Astrocyte of the hippocampus (primary cell): ENCODE results near the gene SFRP4.
"Not testable (repeated sequence)": the region's sequence is repeated elsewhere in the genome, so short reads cannot be mapped to it uniquely, and the experiment has no call there.

ENCODE experiments used
- DNase-seq: peaks from one replicate; pipeline ENCODE4 v3.0.0; 2011; ENCODE audit warnings: low read depth, low spot score

The SFRP4 gene

GRCh38 chr7:37916673-37917660 is at the start of gene SFRP4:
TSS of gene SFRP4 (minus strand) at chr7:37916817. CDS start at chr7:37916537, 280 bp downstream.
- DNase-seq: peak; percentile 89

GRCh38 chr7:37964196-37964595 is 47.6 kb upstream of the SFRP4 start:
- no peak for DNase-seq

GRCh38 chr7:37961251-37961650 is 44.6 kb upstream of the SFRP4 start:
- no peak for DNase-seq

- DNase-seq: no peak
Measured at GRCh38 chr7:37960483-37960882, 43.9 kb upstream of the SFRP4 start.

GRCh38 chr7:37957221-37957970 is 40.8 kb upstream of the SFRP4 start:
- no peak for DNase-seq

- DNase-seq: no peak
Measured at GRCh38 chr7:37956791-37957190, 40.2 kb upstream of the SFRP4 start.

- DNase-seq: not testable (repeated sequence)
Measured at GRCh38 chr7:37954217-37954616, 37.6 kb upstream of the SFRP4 start.

DNA sequence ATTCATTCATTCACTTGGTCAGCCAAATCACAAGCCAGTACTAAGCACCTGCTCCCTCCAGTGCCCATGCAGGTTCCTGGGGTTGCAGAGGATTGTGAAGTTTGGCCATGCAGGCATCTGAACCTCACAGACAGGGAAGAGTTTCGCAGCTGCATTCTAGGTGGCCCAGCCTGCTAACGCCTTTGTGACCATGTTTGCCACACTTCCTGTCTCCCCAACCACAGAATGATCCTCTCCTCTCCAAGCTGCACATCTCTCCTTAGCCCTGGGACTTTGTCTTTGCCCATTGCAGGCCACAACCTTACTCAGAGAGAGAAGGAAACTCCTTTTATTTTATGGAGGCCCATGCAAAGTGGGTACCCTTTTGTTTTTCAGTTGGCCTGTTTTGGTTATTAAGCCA is 35.6 kb upstream of the SFRP4 start:
- no peak for DNase-seq

DNA sequence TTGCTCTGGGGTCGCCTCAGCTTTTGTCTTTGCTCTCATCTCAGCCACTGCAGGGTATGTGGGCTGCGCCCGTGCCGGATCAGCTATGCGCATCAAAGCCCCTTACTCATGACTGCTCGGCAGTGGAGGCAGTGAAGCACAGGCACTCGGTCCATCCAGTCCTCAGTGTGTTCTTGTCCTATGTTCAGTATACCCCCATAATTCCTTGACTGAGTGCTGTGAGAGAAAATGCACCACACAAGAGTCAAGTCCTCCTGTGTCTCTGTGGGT is 31.3 kb upstream of the SFRP4 start:
- DNase-seq: no peak

DNA sequence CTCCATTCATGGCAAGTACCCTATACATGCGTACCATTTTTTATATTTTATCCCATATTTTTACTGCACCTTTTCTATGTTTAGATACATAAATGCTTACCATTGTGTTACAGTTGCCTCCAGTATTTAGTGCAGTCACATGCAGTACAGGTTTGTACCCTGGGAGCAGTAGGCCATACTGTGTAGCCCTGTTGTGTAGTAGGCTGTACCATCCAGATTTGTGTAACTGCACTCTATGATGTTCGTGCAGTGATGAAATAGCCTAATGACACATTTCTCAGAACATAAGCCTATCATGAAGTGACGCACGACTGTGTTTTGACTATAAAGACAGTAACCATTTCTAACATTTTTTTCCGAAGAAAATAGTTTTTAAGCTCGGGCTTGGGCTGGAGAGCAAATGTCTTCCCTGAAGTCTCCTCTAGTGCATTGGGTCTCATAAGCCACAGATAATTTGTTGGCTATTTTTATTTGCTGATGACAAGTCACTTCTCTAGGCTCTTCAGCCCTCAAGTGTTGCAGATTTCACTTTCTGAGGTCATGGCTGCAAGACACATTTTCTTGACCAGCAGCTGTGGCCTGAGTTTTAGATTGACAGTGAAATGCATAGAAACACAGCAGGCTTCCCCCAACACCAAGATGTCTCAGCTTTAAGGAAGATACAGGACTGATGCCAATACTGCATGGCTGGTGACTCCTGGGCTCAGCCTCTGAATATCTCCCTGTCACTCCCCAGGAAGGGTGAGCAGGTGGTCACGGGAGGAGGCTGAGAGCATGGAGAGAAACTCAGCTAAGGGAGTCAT is 30.7 kb upstream of the SFRP4 start:
- DNase-seq: no peak

DNA sequence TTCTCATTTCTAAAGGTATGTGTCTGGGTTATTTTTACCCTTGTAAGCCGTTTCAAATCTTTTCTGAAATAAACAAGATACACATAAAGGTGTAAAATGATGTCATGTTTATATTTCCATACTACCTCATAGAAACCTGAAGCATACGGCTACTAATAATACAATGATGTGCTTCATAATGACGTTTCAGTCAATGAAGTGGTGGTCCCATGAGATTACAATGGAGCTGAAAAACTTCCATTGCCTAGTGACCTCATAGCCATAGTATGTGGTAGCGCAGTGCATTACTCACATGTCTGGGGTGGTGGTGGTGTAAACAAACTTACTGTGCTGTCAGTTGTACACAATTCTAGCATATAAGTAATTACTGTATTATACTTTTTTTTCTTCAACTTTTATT is 28.7 kb upstream of the SFRP4 start:
- peak; percentile 80 for DNase-seq

DNA sequence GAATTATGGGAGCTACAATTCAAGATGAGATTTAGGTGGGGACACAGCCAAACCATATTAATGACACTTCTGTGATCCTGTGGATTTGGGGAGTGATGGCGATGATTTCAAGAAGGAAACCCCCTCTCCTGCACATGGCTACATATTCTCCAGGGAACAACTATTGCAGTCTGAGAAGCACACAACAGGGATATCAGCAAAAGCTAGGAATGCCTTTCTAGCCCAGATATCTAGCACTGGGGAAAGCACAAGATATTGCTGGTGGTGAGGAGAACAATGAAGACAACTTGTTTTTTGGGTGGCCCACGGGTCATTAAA is 28.1 kb upstream of the SFRP4 start:
- no peak for DNase-seq

GRCh38 chr7:37943905-37944736 is 27.5 kb upstream of the SFRP4 start:
- peak; percentile 29 for DNase-seq

DNA sequence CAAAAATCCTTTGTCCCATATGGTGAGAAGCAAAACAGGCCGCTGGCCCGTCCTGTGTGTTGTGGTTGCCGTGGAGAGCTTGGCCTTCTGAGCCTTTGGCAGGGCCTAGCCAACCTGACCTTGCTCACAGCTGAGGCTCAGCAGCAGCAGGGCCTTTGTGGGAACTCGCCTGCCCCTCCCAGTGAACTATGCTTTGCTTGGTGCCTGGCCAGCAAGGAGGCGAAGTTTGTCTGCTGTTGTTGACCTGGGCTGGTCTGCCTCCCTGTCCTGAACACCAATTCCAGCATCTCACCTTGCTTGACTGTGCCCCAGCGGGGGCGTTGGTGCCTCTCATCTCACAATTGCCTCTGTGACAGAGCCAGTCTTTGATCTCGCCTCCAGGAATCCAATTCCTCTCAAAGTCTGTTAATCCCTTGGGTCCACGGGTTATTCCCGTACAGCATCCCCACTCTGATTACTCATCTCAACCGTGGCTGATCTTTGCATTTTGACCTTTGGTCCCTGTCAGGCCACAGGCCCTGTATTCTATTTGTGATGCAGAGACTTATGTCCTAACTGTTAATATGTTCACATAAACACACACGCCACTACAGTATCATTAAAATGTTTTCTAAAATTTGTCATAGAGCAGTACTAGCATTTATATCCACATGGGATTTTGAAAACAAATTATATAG is 26.5 kb upstream of the SFRP4 start:
- DNase-seq: peak; percentile 78

DNA sequence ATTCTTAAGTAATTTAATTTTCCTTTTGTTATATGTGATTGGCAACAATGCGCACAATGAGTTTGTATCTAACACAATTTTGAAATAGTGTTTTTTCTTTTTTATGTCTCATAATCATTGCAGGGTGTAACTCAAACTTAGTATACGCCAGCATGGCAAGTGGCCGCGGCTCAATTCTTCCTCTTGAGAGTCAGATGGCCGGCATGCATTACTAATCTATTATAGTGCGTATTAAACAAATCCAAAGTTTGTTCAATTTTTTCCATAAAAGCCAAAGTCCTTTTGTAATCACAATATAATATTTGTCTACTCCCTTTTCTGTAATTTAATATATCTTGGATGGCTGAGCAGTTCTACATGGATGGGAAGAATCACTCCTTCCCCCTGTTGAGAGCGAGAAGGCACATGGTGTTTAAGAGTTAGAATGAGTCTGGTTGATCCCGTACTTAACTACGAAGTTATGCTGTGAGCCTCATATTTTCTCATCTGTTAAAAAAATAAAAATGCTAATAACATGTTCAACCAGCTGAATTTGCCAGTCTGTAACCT is 16.5 kb upstream of the SFRP4 start:
- DNase-seq: no peak

DNA sequence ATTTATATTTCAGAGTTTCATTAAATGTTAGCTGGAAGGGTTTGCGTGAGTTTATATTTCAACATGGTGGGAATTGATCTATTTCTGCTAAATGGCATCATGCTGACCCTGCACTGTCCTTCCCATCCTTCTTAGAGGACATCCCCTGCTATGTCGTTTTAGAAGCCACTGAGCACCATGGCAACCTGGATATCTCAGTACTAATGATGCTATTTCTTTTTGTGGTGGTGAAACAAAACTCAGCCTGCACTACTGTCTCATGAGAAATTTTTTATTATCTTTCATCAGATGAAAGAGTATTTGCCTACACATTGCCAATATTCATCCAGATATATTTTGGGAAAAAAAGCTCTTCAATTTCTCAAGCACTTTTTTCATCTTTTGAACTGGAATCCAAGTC is 15.9 kb upstream of the SFRP4 start:
- no peak for DNase-seq

DNA sequence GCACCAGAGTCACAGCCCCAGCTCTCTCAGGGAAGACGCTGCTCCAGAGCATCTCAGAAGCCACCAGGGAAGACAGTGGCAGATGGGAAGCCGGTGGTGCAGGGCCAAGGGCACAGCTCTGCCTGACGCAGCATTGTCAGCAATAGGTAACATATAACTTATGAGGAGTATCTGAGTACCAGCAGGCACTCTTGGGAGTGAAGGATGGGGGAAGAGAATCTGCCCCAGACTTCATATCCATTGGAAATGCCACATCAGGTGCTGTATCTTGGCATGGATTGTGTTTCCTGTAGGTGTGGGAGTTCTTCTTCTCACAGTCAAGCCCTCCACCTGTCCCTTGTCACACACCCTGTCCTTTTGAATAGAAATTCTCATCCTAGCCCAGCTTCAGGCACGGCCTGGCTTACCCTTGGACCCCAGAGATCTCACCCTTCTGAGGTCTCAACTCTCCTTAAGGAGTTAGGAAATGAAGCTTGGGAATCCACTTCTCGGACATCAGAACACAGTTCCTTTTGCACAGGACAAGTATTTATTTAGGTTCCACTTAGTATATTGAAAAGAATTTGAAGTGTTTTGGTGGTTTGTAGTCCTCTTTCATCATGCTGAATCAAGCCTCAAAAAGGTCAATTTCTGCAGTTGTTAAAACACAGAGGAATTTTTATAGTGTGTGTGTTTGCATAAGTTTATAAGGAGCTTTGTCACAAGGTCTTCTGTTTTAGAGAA is 13.8 kb upstream of the SFRP4 start:
- peak; percentile 77 for DNase-seq

- no peak for DNase-seq
Measured at GRCh38 chr7:37928878-37929277, 12.3 kb upstream of the SFRP4 start.

DNA sequence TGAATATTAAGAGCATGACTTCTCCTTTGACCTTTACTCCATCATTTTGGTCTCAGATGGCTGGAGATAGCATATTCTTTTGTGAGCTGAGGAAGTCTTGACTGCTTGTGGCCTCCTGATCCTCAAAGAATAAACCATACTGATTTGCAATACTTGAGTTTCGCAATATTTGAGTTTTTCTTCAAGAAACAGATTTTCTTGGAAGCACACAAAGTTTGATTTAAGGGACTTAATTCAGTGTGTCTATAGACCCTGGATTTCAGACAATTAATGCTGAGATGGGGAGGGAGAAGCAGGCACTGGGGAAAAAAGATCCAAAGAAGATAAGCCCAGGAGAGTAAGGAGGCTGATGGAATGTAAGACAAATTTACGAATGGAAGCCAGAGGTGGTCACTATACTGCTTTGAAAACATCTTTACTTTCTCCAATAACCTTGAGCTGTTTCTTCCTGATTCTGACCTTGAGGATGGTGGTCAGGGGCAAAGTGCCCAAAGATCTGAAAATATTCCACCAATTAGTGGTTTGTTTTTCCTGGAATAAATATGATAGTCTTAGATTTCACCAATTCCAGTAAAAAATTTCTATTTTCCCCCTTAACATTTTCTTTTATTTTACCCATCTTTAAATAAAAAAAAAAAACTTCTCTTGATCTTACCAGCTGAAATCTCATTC is 11.3 kb upstream of the SFRP4 start:
- DNase-seq: peak; percentile 20
